BLaER1 (cell line): ENCODE measurements around the gene BMPR1B.

ENCODE experiments used
- H3K27ac ChIP-seq: shearing (Covaris generic); formaldehyde crosslinking; 2 replicates; pipeline ENCODE4 v1.8.1; 2022
- H3K27me3 ChIP-seq: shearing (Covaris generic); formaldehyde crosslinking; 2 replicates; pipeline ENCODE4 v1.8.1; 2022
- H3K36me3 ChIP-seq: shearing (Covaris generic); formaldehyde crosslinking; 2 replicates; pipeline ENCODE4 v1.8.1; 2022
- H3K4me1 ChIP-seq: shearing (Covaris generic); formaldehyde crosslinking; 2 replicates; pipeline ENCODE4 v1.8.1; 2022
- H3K4me2 ChIP-seq: shearing (Covaris generic); formaldehyde crosslinking; 2 replicates; pipeline ENCODE4 v1.8.1; 2022
- H3K4me3 ChIP-seq: shearing (Covaris generic); formaldehyde crosslinking; 2 replicates; pipeline ENCODE4 v1.8.1; 2022
- H3K9ac ChIP-seq: shearing (Covaris generic); formaldehyde crosslinking; 2 replicates; pipeline ENCODE4 v1.8.1; 2022
- H3K9me3 ChIP-seq: shearing (Covaris generic); formaldehyde crosslinking; 2 replicates; pipeline ENCODE4 v1.8.1; 2022
- H4K20me1 ChIP-seq: shearing (Covaris generic); formaldehyde crosslinking; 2 replicates; pipeline ENCODE4 v1.8.1; 2022
- Cebpa-rat ChIP-seq: shearing (Covaris generic); IDR thresholded peaks from 2 replicates; pipeline ENCODE4 v1.8.1; 2022

The BMPR1B gene

DNA sequence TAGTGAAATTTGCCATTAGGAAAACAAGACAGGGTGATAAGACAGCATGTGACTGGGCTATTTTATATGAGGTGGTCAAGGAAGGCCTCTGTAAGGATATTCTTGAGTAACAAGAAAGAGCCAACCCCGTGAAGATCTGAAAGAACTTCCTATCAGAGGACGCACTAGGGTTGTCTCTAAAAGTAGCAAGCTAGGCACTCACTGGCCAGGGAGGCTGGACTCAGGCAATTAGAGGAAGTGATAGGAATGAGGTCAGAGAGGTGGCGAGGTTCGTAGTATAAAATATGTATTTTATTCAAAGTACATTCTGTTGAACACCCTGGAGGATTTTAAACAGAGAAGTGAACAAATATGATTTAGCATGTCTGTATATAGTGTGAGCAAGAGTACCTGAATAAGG lies 4.6 kb downstream of the BMPR1B start:
- H3K9ac ChIP-seq: no peak overlapping the region
- H3K27ac ChIP-seq: no peak overlapping the region
- H3K4me3 ChIP-seq: no peak overlapping the region
- H3K36me3 ChIP-seq: no peaks in the 10 kb centered on the region
- H3K4me2 ChIP-seq: no peak overlapping the region
- no peak for TF ChIP-seq Cebpa-rat
- peaks cover 6% of the 10 kb centered on the region; the same call in 1 of the 2 replicates for H3K4me1 ChIP-seq
- H4K20me1 ChIP-seq: no peaks in the 10 kb centered on the region
- H3K9me3 ChIP-seq: peaks cover 14% of the 10 kb centered on the region
- H3K27me3 ChIP-seq: no peaks in the 10 kb centered on the region

DNA sequence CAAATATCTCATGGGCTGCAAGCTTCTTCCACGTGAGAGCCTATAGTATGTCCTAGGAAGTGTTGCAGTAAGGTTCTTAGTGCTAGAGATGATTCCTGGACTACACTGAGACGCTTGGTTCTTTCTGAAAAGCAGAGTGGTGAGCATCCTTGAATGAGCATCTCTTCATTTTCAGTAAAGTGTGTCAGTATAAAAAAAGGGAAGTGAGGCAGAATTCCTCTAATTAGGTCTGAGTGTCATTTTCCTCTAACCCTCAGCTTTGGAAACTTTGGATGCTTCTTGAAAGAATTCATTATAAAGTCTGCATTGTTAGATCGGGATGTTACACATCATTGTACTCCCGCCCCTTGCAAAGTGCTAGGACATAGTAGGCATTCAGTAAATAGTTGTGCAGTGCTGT lies 5.2 kb downstream of the BMPR1B start:
- H3K4me3 ChIP-seq: no peak overlapping the region
- H3K4me2 ChIP-seq: no peak overlapping the region
- H3K36me3 ChIP-seq: no peaks in the 10 kb centered on the region
- H3K4me1 ChIP-seq: peaks cover 6% of the 10 kb centered on the region; the same call in 1 of the 2 replicates
- TF ChIP-seq Cebpa-rat: no peak
- H3K27me3 ChIP-seq: no peaks in the 10 kb centered on the region
- H4K20me1 ChIP-seq: no peaks in the 10 kb centered on the region
- H3K9ac ChIP-seq: no peak overlapping the region
- peaks cover 7% of the 10 kb centered on the region; the same call in 1 of the 2 replicates for H3K9me3 ChIP-seq
- no peak overlapping the region for H3K27ac ChIP-seq

DNA sequence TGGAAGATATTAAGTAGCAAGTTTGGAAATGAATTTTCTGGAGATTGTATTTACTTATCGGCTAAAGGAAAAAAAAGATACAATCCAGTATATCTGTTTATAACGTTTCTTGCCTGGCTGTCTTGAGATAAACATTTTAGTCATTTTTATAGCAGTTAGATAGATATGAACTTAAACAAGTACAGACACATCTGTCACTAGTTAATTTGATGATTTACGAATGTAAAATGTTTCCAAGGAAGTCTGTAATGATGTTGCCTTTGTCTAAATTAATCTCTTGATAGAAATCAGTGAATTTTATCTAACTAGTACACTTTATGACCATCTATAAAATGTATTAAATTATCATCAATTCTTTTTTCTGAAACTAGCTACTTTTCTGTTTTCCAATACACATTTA lies 5.7 kb downstream of the BMPR1B start:
- Histone ChIP-seq H4K20me1 (no peaks in the 10 kb centered on the region), H3K4me3 (no peak overlapping the region), H3K27ac (no peak overlapping the region), H3K4me2 (no peak overlapping the region), H3K4me1 (peaks cover 6% of the 10 kb centered on the region; the same call in 1 of the 2 replicates), H3K36me3 (no peaks in the 10 kb centered on the region), H3K27me3 (no peaks in the 10 kb centered on the region), H3K9ac (no peak overlapping the region), H3K9me3 (peaks cover 2% of the 10 kb centered on the region; the same call in 1 of the 2 replicates)
- no peak for TF ChIP-seq Cebpa-rat

DNA sequence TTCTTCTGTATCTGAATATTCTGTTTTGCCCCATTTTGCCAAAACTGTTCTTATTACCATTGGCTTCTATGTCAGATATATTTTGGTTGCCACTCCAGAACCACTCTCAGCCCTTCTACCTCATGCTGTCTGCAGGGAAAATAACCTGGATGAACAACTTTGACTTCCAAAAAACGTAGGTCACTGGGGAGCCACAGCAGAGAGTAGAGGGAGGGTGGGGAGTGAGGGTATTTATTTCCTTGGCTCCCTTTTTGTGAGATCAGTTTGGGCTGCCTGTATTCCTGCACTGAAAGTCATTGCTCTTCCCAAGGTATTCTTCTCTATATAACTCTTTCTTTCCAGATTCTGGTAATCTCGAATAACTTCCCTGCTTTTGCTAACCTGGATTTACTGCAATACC lies 6.3 kb downstream of the BMPR1B start:
- H3K9ac ChIP-seq: no peak overlapping the region
- H3K4me2 ChIP-seq: no peak overlapping the region
- H3K27ac ChIP-seq: no peak overlapping the region
- H3K4me1 ChIP-seq: peaks cover 6% of the 10 kb centered on the region; the same call in 1 of the 2 replicates
- H4K20me1 ChIP-seq: no peaks in the 10 kb centered on the region
- no peak overlapping the region for H3K4me3 ChIP-seq
- no peaks in the 10 kb centered on the region for H3K9me3 ChIP-seq
- H3K36me3 ChIP-seq: no peaks in the 10 kb centered on the region
- no peak for TF ChIP-seq Cebpa-rat
- H3K27me3 ChIP-seq: no peaks in the 10 kb centered on the region

GRCh38 chr4:94765174-94765573 lies 7.4 kb downstream of the BMPR1B start:
- no peaks in the 10 kb centered on the region for H3K9me3 ChIP-seq
- no peak overlapping the region for H3K9ac ChIP-seq
- H3K4me1 ChIP-seq: peaks cover 6% of the 10 kb centered on the region; the same call in 1 of the 2 replicates
- H3K4me2 ChIP-seq: no peak overlapping the region
- H3K36me3 ChIP-seq: no peaks in the 10 kb centered on the region
- H3K27me3 ChIP-seq: no peaks in the 10 kb centered on the region
- no peak overlapping the region for H3K4me3 ChIP-seq
- TF ChIP-seq Cebpa-rat: no peak
- H4K20me1 ChIP-seq: no peaks in the 10 kb centered on the region
- no peak overlapping the region for H3K27ac ChIP-seq

DNA sequence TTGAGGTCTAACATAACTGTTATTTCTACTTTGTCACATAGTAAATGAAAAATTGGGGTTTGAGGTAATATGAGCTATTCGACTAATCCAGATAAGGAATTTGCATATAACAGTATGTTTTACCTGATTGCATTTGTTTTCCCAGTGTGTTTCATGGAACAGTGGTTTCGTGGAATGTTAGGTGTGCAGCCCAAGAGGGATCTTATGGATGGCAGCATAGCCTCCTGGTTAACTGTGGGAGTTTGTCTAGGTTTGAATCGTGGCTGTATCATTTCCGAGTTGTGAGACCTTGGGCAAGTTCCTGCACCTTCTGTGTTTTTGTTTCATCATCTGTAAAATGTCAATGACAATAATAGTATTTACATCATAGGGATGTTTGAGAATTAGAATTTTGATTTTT lies 7.9 kb downstream of the BMPR1B start:
- no peak for TF ChIP-seq Cebpa-rat
- H3K4me2 ChIP-seq: no peak overlapping the region
- H4K20me1 ChIP-seq: no peaks in the 10 kb centered on the region

GRCh38 chr4:94766856-94767255 lies 9.1 kb downstream of the BMPR1B start:
- H3K36me3 ChIP-seq: no peaks in the 10 kb centered on the region
- H3K27ac ChIP-seq: no peak overlapping the region
- H3K4me3 ChIP-seq: no peak overlapping the region
- no peaks in the 10 kb centered on the region for H3K9me3 ChIP-seq
- no peak for TF ChIP-seq Cebpa-rat
- H3K27me3 ChIP-seq: no peaks in the 10 kb centered on the region
- no peaks in the 10 kb centered on the region for H3K4me1 ChIP-seq
- no peak overlapping the region for H3K9ac ChIP-seq
- H3K4me2 ChIP-seq: no peak overlapping the region
- no peaks in the 10 kb centered on the region for H4K20me1 ChIP-seq

More for the DNA sequence above, 7.9 kb downstream of the BMPR1B start:
- Histone ChIP-seq H3K36me3 (no peaks in the 10 kb centered on the region), H3K4me3 (no peak overlapping the region), H3K27ac (no peak overlapping the region), H3K27me3 (no peaks in the 10 kb centered on the region), H3K4me1 (peaks cover 6% of the 10 kb centered on the region; the same call in 1 of the 2 replicates), H3K9me3 (no peaks in the 10 kb centered on the region), H3K9ac (no peak overlapping the region)

DNA sequence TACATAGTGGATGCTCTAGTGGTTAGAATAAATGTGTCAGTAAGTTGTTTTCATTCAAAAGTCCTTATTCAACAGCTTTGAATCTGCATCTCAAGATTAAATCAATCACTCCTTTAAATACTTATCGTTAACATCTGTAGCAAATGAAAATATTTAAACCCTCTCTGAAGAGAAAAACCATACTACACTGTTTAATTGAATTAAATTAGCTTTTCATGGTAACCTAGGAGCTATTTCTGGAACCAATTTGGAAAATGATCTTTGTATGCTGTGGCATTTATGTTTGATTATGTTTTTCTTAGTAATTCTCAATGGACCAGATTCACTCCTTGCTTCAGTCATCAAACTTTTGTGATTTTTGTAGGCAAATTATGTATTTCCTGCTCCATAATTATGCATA lies 9.7 kb downstream of the BMPR1B start:
- no peak overlapping the region for H3K4me3 ChIP-seq
- no peak overlapping the region for H3K9ac ChIP-seq
- no peaks in the 10 kb centered on the region for H3K9me3 ChIP-seq
- no peaks in the 10 kb centered on the region for H4K20me1 ChIP-seq
- no peak overlapping the region for H3K4me2 ChIP-seq
- no peaks in the 10 kb centered on the region for H3K27me3 ChIP-seq
- H3K36me3 ChIP-seq: no peaks in the 10 kb centered on the region
- H3K4me1 ChIP-seq: no peaks in the 10 kb centered on the region
- no peak overlapping the region for H3K27ac ChIP-seq
- TF ChIP-seq Cebpa-rat: no peak

- Histone ChIP-seq H3K27ac (no peak overlapping the region), H3K4me3 (no peak overlapping the region), H3K4me1 (no peaks in the 10 kb centered on the region), H3K36me3 (no peaks in the 10 kb centered on the region), H3K4me2 (no peak overlapping the region), H3K9ac (no peak overlapping the region), H3K27me3 (no peaks in the 10 kb centered on the region), H4K20me1 (no peaks in the 10 kb centered on the region), H3K9me3 (peaks cover 7% of the 10 kb centered on the region; the same call in 1 of the 2 replicates)
- TF ChIP-seq Cebpa-rat: no peak
Observed at GRCh38 chr4:94782707-94783106, 25.0 kb downstream of the BMPR1B start.

DNA sequence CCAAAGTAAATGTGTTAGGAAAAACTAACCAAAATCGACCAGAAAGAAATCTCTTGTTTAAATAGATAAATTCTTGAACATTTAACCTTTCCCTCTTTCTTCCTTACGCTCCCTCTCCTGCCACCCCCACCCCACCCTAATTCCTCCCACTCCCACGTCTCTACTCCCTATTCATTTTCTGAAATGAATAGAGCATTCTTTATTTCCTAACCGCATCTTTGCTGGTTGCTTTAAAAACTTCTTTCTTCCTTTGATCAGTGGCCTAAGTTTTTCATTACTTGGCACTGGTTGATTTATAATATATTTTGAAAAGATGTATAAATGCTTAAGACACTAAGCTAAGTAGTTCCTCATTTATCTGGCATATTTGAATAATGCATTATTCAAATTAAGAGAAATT lies 33.9 kb downstream of the BMPR1B start:
- H3K4me2 ChIP-seq: no peak overlapping the region
- H4K20me1 ChIP-seq: no peaks in the 10 kb centered on the region
- H3K9ac ChIP-seq: no peak overlapping the region
- H3K4me1 ChIP-seq: no peaks in the 10 kb centered on the region
- no peaks in the 10 kb centered on the region for H3K27me3 ChIP-seq
- H3K9me3 ChIP-seq: no peaks in the 10 kb centered on the region
- no peaks in the 10 kb centered on the region for H3K36me3 ChIP-seq
- TF ChIP-seq Cebpa-rat: no peak
- no peak overlapping the region for H3K4me3 ChIP-seq
- H3K27ac ChIP-seq: no peak overlapping the region

DNA sequence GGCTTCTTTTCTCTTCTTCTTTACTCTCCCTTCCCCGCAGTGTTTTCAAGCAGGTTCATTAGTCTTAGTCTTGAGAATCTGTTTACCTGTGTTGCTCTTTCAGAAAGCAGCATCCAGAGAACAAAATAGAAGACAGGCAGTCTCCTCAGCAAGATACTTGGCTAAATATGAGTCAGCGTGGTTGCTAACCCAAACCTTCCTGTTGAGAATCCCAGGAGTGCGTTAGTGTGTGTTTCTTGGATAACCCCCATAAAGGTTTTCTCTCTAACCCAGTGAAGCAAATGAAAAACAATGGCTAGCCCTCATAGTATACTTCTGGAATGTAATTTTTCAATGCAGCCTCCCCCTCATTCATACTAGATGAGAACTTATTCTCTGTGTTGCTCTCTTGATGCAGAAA lies 41.1 kb downstream of the BMPR1B start:
- Histone ChIP-seq H3K36me3 (no peaks in the 10 kb centered on the region), H3K9ac (no peak overlapping the region), H3K9me3 (no peaks in the 10 kb centered on the region), H3K4me1 (peaks cover 5% of the 10 kb centered on the region; the same call in 1 of the 2 replicates), H3K27ac (no peak overlapping the region), H3K4me2 (no peak overlapping the region), H3K27me3 (no peaks in the 10 kb centered on the region), H3K4me3 (no peak overlapping the region), H4K20me1 (no peaks in the 10 kb centered on the region)
- TF ChIP-seq Cebpa-rat: no peak
